HEK293T (cell line): Measurements from ENCODE around the gene MBNL2.

Experiments
- ARNT ChIP-seq: fragments of 450-650 bp; IDR thresholded peaks from 2 replicates; pipeline ENCODE4 v1.6.1; 2017; ENCODE audit warnings: mild to moderate bottlenecking
- BHLHE40 ChIP-seq: fragments of 450-650 bp; IDR thresholded peaks from 2 replicates; pipeline ENCODE4 v1.6.1; 2016; ENCODE audit warnings: mild to moderate bottlenecking, moderate library complexity, borderline replicate concordance
- CTBP1 ChIP-seq: fragments of 450-650 bp; IDR thresholded peaks from 2 replicates; pipeline ENCODE4 v1.6.1; 2016; ENCODE audit warnings: borderline replicate concordance
- ELF4 ChIP-seq: fragments of 450-650 bp; IDR thresholded peaks from 2 replicates; pipeline ENCODE4 v1.6.1; 2017; ENCODE audit warnings: antibody characterized with exemption
- FOXA1 ChIP-seq: fragments of 450-650 bp; IDR thresholded peaks from 2 replicates; pipeline ENCODE4 v1.6.1; 2016; ENCODE audit warnings: mild to moderate bottlenecking
- FOXK2 ChIP-seq: fragments of 450-650 bp; IDR thresholded peaks from 2 replicates; pipeline ENCODE4 v1.6.1; 2016; ENCODE audit warnings: mild to moderate bottlenecking
- FOXM1 ChIP-seq: fragments of 450-650 bp; IDR thresholded peaks from 2 replicates; pipeline ENCODE4 v1.6.1; 2017; ENCODE audit warnings: mild to moderate bottlenecking, borderline replicate concordance
- HDGF ChIP-seq: fragments of 450-650 bp; IDR thresholded peaks from 2 replicates; pipeline ENCODE4 v1.6.1; 2017; ENCODE audit warnings: antibody characterized with exemption, borderline replicate concordance
- LEF1 ChIP-seq: fragments of 450-650 bp; IDR thresholded peaks from 2 replicates; pipeline ENCODE4 v1.6.1; 2017; ENCODE audit warnings: mild to moderate bottlenecking, borderline replicate concordance
- PKNOX1 ChIP-seq: fragments of 450-650 bp; IDR thresholded peaks from 2 replicates; pipeline ENCODE4 v1.6.1; 2016
- SP1 ChIP-seq: fragments of 450-650 bp; IDR thresholded peaks from 2 replicates; pipeline ENCODE4 v1.6.1; 2017
- SUZ12 ChIP-seq: fragments of 450-650 bp; IDR thresholded peaks from 2 replicates; pipeline ENCODE4 v1.6.1; 2016; ENCODE audit warnings: mild to moderate bottlenecking
- TARDBP ChIP-seq: fragments of 450-650 bp; IDR thresholded peaks from 2 replicates; pipeline ENCODE4 v1.6.1; 2016
- ZNF384 ChIP-seq: fragments of 450-650 bp; IDR thresholded peaks from 2 replicates; pipeline ENCODE4 v1.6.1; 2016

- TF ChIP-seq FOXM1 (no peak), SUZ12 (no peak), ARNT (no peak), CTBP1 (no peak), SP1 (no peak), LEF1 (no peak), BHLHE40 (no peak), PKNOX1 (no peak), FOXK2 (no peak), HDGF (no peak), TARDBP (no peak), ELF4 (no peak), FOXA1 (no peak), ZNF384 (no peak)
Measured at GRCh38 chr13:97272526-97272925, 50.4 kb downstream of the MBNL2 start.
